ENCODE results near the gene ANKRD33B.

DNA sequence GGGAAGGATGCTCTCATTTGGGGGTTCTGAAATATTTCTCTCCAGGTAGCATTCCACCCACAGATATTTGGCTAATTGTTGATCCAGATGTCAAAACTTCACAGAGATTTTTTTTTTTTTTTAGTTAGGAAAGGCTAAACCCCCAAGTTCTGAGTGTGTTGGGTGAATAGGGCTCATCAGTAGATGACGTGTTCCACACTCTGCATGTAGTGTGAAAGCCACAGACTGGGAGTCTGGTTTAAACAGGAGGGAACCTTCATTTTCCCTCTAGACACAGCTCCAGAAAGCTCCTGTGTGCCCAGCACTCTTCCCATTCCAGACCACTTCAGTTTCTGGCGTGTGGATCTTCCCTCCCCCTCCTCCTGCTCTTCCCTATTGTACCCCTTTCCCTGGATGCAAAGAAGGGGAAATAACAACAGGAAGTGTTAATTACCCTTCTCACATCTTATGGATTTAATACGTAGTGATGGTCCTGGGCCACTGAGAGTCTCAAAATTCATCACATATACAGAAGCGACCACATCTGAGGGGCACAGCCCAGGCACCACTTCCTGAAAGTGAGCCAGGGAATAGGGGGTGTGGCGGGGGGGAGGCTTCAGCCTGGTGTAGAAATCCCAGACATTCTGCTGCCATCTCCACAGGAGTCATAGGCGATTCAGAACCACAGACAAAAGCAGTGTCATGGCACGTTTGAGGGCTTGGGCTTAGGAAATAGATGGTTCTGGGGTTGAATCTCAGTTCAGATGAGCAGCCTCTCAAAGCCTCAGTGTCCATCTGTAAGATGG lies 132.1 kb downstream of the ANKRD33B start:
- TF ChIP-seq CTCF (IDR thresholded peaks at IDR 0.05; ENCODE audit: low read length) (no peak), EZH2 (optimal IDR thresholded peaks at IDR 0.05; ENCODE audit: low read depth, low read length) (no peak), EZH2phosphoT487 (IDR thresholded peaks at IDR 0.05; ENCODE audit: low read length) (no peak)

All from MM.1S (cell line).